ENCODE results near the gene PKDREJ. TPM values are rescaled to one million over a fixed set of nuclear protein-coding genes. Genes with fewer than 3 reads are reported as not detected.

Gene PKDREJ
- polyA plus RNA-seq, 1 donor (not counting 4 experiments of a cell fraction or from before 2014, with no cell fraction given): 0.01 TPM

DNA sequence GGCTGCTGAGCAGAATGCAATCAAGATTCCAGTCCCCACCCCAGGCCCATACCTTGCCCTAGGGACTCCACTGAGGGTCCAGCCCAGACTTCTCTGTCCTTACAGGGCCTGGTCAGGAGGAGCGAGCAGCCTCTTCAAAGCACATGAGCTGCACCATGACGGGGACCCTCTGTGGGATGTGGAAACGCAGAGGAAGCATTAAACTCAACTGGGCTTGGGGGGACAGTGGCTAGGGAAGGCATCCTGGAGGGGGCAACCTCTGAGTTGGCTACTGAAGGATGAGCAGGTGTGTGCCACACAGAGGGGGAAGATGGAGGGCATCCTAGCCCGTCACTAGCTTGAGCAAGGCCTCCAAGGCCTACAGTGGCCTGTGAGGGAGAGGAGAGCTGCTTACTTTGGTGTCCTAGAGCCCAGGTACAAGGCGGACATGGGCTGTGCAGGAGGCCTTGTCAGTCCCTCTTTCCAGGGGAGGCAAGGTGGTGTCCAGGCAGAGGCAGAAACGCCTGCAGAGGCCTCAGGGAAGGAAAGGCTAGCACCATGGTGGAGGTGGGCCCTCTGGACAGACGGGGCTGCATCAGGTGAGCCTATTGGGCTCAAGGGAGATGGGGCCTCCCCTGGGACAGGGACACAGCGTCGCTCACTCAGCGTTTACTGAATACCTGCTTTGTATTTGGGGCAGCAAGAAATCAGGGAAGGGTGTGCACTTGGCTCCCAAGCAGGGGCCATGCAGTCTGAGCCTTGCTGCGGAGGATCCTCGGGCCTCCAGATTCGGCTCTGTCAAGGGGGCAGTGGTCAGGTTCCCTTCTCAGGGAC lies 18.9 kb upstream of the PKDREJ start:
- Histone ChIP-seq H3K4me1 (ENCODE audit: control insufficient read depth, extremely low read depth, insufficient read depth, low read length) (no peaks in the 10 kb centered on the region), H3K9ac (ENCODE audit: control insufficient read depth, extremely low read depth, insufficient read depth, low read length) (no peak overlapping the region), H3K9me3 (ENCODE audit: control insufficient read depth, low read depth, low read length) (no peaks in the 10 kb centered on the region), H3K79me2 (ENCODE audit: control insufficient read depth, insufficient read depth, low read length) (no peaks in the 10 kb centered on the region), H3K4me3 (ENCODE audit: control insufficient read depth in 2 of 3, extremely low read depth in 1 of 3, insufficient read depth in 2 of 3, low read depth in 1 of 3, low read length in 3 of 3) (no peak overlapping the region), H4K20me1 (ENCODE audit: control insufficient read depth, extremely low read depth, insufficient read depth, low read length) (no peaks in the 10 kb centered on the region), H3K27me3 (ENCODE audit: control insufficient read depth, extremely low read depth, insufficient read depth, low read length) (no peaks in the 10 kb centered on the region), H3K36me3 (ENCODE audit: control insufficient read depth in 2 of 2, extremely low read depth in 1 of 2, insufficient read depth in 2 of 2, low read length in 2 of 2) (peaks cover 6 to 20% of the 10 kb centered on the region in 2 experiments), H3K4me2 (ENCODE audit: control insufficient read depth, extremely low read depth, insufficient read depth, low read depth, low read length) (no peak overlapping the region), H3K27ac (ENCODE audit: control insufficient read depth, insufficient read depth, low read length) (no peak overlapping the region), H2AFZ (ENCODE audit: control insufficient read depth, low read length) (no peak overlapping the region), H3K9me1 (ENCODE audit: control insufficient read depth, extremely low read depth, insufficient read depth, low read length) (no peaks in the 10 kb centered on the region)
- dilution Hi-C loops (cut with MboI; ENCODE audit: extremely low pct_ligation_motif_present, low sequenced_read_pairs): no loop called here
- no peak for FAIRE-seq
- no peak for DNase-seq (ENCODE audit: low read depth, low spot score)
- TF ChIP-seq, protein P1, sequence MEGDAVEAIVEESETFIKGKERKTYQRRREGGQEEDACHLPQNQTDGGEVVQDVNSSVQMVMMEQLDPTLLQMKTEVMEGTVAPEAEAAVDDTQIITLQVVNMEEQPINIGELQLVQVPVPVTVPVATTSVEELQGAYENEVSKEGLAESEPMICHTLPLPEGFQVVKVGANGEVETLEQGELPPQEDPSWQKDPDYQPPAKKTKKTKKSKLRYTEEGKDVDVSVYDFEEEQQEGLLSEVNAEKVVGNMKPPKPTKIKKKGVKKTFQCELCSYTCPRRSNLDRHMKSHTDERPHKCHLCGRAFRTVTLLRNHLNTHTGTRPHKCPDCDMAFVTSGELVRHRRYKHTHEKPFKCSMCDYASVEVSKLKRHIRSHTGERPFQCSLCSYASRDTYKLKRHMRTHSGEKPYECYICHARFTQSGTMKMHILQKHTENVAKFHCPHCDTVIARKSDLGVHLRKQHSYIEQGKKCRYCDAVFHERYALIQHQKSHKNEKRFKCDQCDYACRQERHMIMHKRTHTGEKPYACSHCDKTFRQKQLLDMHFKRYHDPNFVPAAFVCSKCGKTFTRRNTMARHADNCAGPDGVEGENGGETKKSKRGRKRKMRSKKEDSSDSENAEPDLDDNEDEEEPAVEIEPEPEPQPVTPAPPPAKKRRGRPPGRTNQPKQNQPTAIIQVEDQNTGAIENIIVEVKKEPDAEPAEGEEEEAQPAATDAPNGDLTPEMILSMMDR (optimal IDR thresholded peaks at IDR 0.05 in 1 of 3, IDR thresholded peaks at IDR 0.05 in 1 of 3, conservative IDR thresholded peaks at IDR 0.05 in 1 of 3; ENCODE audit: extremely low read depth in 1 of 3, insufficient read depth in 2 of 3, low read length in 3 of 3): no peak
- no peak for TF ChIP-seq EZH2 (IDR thresholded peaks at IDR 0.05; ENCODE audit: low read length)

DNA sequence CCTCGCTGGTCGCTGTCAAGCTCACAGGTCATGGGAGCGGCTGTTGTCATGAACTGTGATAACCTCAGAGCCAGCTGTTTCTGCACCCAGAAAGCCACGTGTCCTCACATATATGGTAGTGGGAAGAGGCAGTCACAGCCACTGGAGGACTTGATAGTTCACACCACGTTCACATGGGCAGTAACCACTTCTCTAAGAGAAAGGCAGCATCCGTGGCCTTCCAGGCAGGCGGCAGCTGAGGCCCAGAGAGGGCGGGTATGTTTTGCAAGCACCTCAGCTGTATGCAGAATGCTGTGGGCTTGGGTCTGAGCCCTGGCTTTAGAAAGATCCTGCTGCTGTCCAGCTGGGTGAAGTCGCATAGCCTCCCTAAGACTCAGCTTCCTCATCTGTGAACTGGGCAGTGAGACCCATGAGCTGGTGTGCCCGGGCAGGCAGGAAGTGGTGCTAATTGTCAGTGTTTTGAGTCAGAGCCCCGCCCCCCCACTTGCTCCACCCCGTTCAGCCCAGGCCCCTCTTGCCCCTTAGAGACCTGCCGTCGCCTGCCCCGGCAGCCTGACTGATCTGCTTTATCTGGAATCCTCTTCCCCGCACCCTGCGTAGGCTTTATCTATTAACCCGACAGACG lies 18.0 kb upstream of the PKDREJ start:
- TF ChIP-seq, protein P1 (optimal IDR thresholded peaks at IDR 0.05 in 1 of 3, IDR thresholded peaks at IDR 0.05 in 1 of 3, conservative IDR thresholded peaks at IDR 0.05 in 1 of 3; ENCODE audit: extremely low read depth in 1 of 3, insufficient read depth in 2 of 3, low read length in 3 of 3): no peak
- TF ChIP-seq EZH2 (IDR thresholded peaks at IDR 0.05; ENCODE audit: low read length): no peak
- no peaks in the 10 kb centered on the region for H3K9me3 ChIP-seq (ENCODE audit: control insufficient read depth, low read depth, low read length)
- no peak overlapping the region for H3K9ac ChIP-seq (ENCODE audit: control insufficient read depth, extremely low read depth, insufficient read depth, low read length)
- H3K27me3 ChIP-seq (ENCODE audit: control insufficient read depth, extremely low read depth, insufficient read depth, low read length): no peaks in the 10 kb centered on the region
- no peaks in the 10 kb centered on the region for H3K4me1 ChIP-seq (ENCODE audit: control insufficient read depth, extremely low read depth, insufficient read depth, low read length)
- H3K36me3 ChIP-seq (ENCODE audit: control insufficient read depth in 2 of 2, extremely low read depth in 1 of 2, insufficient read depth in 2 of 2, low read length in 2 of 2): peaks cover 7 to 20% of the 10 kb centered on the region in 2 experiments
- no peaks in the 10 kb centered on the region for H4K20me1 ChIP-seq (ENCODE audit: control insufficient read depth, extremely low read depth, insufficient read depth, low read length)
- H3K79me2 ChIP-seq (ENCODE audit: control insufficient read depth, insufficient read depth, low read length): no peaks in the 10 kb centered on the region
- dilution Hi-C loops (cut with MboI; ENCODE audit: extremely low pct_ligation_motif_present, low sequenced_read_pairs): no loop called here
- H3K27ac ChIP-seq (ENCODE audit: control insufficient read depth, insufficient read depth, low read length): no peak overlapping the region
- DNase-seq (ENCODE audit: low read depth, low spot score): no peak
- no peak for FAIRE-seq
- no peaks in the 10 kb centered on the region for H3K9me1 ChIP-seq (ENCODE audit: control insufficient read depth, extremely low read depth, insufficient read depth, low read length)
- H2AFZ ChIP-seq (ENCODE audit: control insufficient read depth, low read length): no peak overlapping the region
- H3K4me2 ChIP-seq (ENCODE audit: control insufficient read depth, extremely low read depth, insufficient read depth, low read depth, low read length): no peak overlapping the region
- no peak overlapping the region for H3K4me3 ChIP-seq (ENCODE audit: control insufficient read depth in 2 of 3, extremely low read depth in 1 of 3, insufficient read depth in 2 of 3, low read depth in 1 of 3, low read length in 3 of 3)

Measured in keratinocyte (primary cell).